SK-N-SH (cell line): ENCODE data around the gene POU2F1. TPM values are rescaled to one million over a fixed set of nuclear protein-coding genes. Genes with fewer than 3 reads are reported as not detected.

Source experiments
- CTCF ChIA-PET: fragments of 300-600, 350-600 bp; formaldehyde crosslinking; extraction: SDS; loops from one replicate; lab custom pipeline; 2021; lab: Yijun Ruan, JAX
- POLR2A ChIA-PET: fragments of 350-600 bp; sonication (Branson Sonifier 250); formaldehyde crosslinking; extraction: SDS; loops from one replicate; lab custom pipeline; 2020; ENCODE audit warnings: antibody characterized with exemption, inconsistent platforms; lab: Yijun Ruan, JAX
- DNase-seq: peaks from one replicate; pipeline ENCODE4 v3.0.0; 2012
- H2AFZ ChIP-seq: fragments of 200-600 bp; sonication (generic); 2 replicates; pipeline ENCODE4 v1.8.1; 2016; ENCODE audit warnings: antibody characterized with exemption, mild to moderate bottlenecking, low read depth
- H3F3A ChIP-seq: fragments of 200-600 bp; sonication (generic); replicated peaks from 2 replicates; pipeline ENCODE3; 2016; ENCODE audit warnings: antibody characterized with exemption, mild to moderate bottlenecking; ENCODE audit not compliant: insufficient read depth
- H3K27ac ChIP-seq, 2 experiments: fragments of 200-500 bp in 1 of 2; fragments of 200-600 bp in 1 of 2; sonication (Bioruptor generic) in 1 of 2; sonication (generic), shearing (Covaris generic) in 1 of 2; 2 replicates each; pipeline versions ENCODE4 v1.5.1 to v1.6.1; 2014 to 2016; ENCODE audit warnings: low read depth in 2 of 2, inconsistent platforms in 1 of 2, low read length in 1 of 2, mild to moderate bottlenecking in 1 of 2, mixed read lengths in 1 of 2
- H3K27me3 ChIP-seq: fragments of 200-600 bp; sonication (generic), shearing (Covaris generic); 2 replicates; pipeline ENCODE4 v1.6.1; 2016; ENCODE audit warnings: mixed run types; ENCODE audit not compliant: insufficient read depth
- H3K36me3 ChIP-seq, 2 experiments: fragments of 200-500 bp in 1 of 2; fragments of 200-600 bp in 1 of 2; sonication (Bioruptor generic) in 1 of 2; sonication (generic) in 1 of 2; replicated peaks in 1 of 2; 2 replicates each; pipeline versions ENCODE3 to v1.5.1; 2014 to 2016; ENCODE audit warnings: low read length in 1 of 2, mild to moderate bottlenecking in 1 of 2; ENCODE audit not compliant: insufficient read depth in 2 of 2, control insufficient read depth in 1 of 2
- H3K4me1 ChIP-seq, 2 experiments: fragments of 200-500 bp in 1 of 2; fragments of 200-600 bp in 1 of 2; sonication (Bioruptor generic) in 1 of 2; sonication (generic), shearing (Covaris generic) in 1 of 2; 2 replicates each; pipeline versions ENCODE4 v1.5.1 to v1.6.1; 2014 to 2016; ENCODE audit warnings: low read depth in 1 of 2, low read length in 1 of 2, mixed run types in 1 of 2; ENCODE audit not compliant: insufficient read depth in 2 of 2, control insufficient read depth in 1 of 2
- H3K4me2 ChIP-seq: fragments of 200-600 bp; sonication (generic), shearing (Covaris generic); 2 replicates; pipeline ENCODE4 v1.6.1; 2017; ENCODE audit warnings: mixed run types
- H3K4me3 ChIP-seq, 2 experiments: fragments of 200-500 bp in 1 of 2; fragments of 200-600 bp in 1 of 2; sonication (Bioruptor generic) in 1 of 2; sonication (generic), shearing (Covaris generic) in 1 of 2; 2 replicates each; pipeline versions ENCODE4 v1.5.1 to v1.8.1; 2014 to 2016; ENCODE audit warnings: low read depth in 2 of 2, inconsistent platforms in 1 of 2, low read length in 1 of 2, mild to moderate bottlenecking in 1 of 2, mixed read lengths in 1 of 2, moderate library complexity in 1 of 2
- H3K79me2 ChIP-seq: fragments of 200-600 bp; sonication (generic); 2 replicates; pipeline ENCODE4 v1.8.1; 2017; ENCODE audit warnings: mild to moderate bottlenecking; ENCODE audit not compliant: insufficient read depth
- H3K9ac ChIP-seq: fragments of 200-600 bp; sonication (generic); 2 replicates; pipeline ENCODE4 v1.6.1; 2017; ENCODE audit warnings: mixed run types
- H3K9me2 ChIP-seq: fragments of 200-600 bp; sonication (generic); 2 replicates; pipeline ENCODE4 v1.6.1; 2017; ENCODE audit warnings: mixed run types
- H3K9me3 ChIP-seq: fragments of 200-600 bp; sonication (generic); 2 replicates; pipeline ENCODE4 v1.6.1; 2017; ENCODE audit warnings: mixed run types, mild to moderate bottlenecking, moderate library complexity
- H4K20me1 ChIP-seq: fragments of 200-600 bp; sonication (generic); 2 replicates; pipeline ENCODE4 v1.6.1; 2017; ENCODE audit warnings: mild to moderate bottlenecking, mixed run types; ENCODE audit not compliant: insufficient read depth
- CTCF ChIP-seq: fragments of 200-600 bp; sonication (generic); IDR thresholded peaks from 2 replicates; pipeline ENCODE4 v1.6.1; 2017; ENCODE audit warnings: antibody characterized with exemption, mild to moderate bottlenecking, moderate library complexity
- ELF1 ChIP-seq: IDR thresholded peaks from 2 replicates; pipeline ENCODE4 v1.4.0; 2012
- EZH2phosphoT487 ChIP-seq: fragments of 200-600 bp; sonication (generic); IDR thresholded peaks from 2 replicates; pipeline ENCODE4 v1.6.1; 2017; ENCODE audit warnings: low read depth, mixed run types, mild to moderate bottlenecking, antibody characterized with exemption, moderate library complexity, borderline replicate concordance
- FOSL2 ChIP-seq: IDR thresholded peaks from 2 replicates; pipeline ENCODE4 v1.4.0; 2012; ENCODE audit warnings: low read depth, mild to moderate bottlenecking, moderate library complexity, borderline replicate concordance
- FOXJ3 ChIP-seq: sonication (generic); formaldehyde crosslinking; IDR thresholded peaks from 2 replicates; pipeline ENCODE4 v1.5.1; 2020; ENCODE audit warnings: mild to moderate bottlenecking, missing genetic modification reagents
- FOXM1 ChIP-seq: IDR thresholded peaks from 2 replicates; pipeline ENCODE4 v1.4.0; 2012; ENCODE audit warnings: low read depth, mild to moderate bottlenecking
- JUND ChIP-seq: IDR thresholded peaks from 2 replicates; pipeline ENCODE4 v1.4.0; 2012
- MEF2A ChIP-seq: IDR thresholded peaks from 2 replicates; pipeline ENCODE4 v1.4.0; 2012; ENCODE audit warnings: low read depth, borderline replicate concordance
- MXI1 ChIP-seq: IDR thresholded peaks from 2 replicates; pipeline ENCODE4 v1.6.1; 2012; ENCODE audit warnings: mild to moderate bottlenecking, low read depth, low read length, improper control_type of control experiment
- NFIC ChIP-seq: IDR thresholded peaks from 2 replicates; pipeline ENCODE4 v1.4.0; 2012; ENCODE audit warnings: borderline replicate concordance
- NRF1 ChIP-seq: IDR thresholded peaks from 2 replicates; pipeline ENCODE4 v1.6.1; 2012; ENCODE audit warnings: low read depth, mild to moderate bottlenecking, low read length
- RAD21 ChIP-seq: IDR thresholded peaks from 2 replicates; pipeline ENCODE4 v1.6.1; 2012; ENCODE audit warnings: mild to moderate bottlenecking, low read length
- RCOR1 ChIP-seq: fragments of 150-350 bp; IDR thresholded peaks from 2 replicates; pipeline ENCODE4 v1.6.1; 2017; ENCODE audit warnings: antibody characterized with exemption, low read length
- RFX5 ChIP-seq: IDR thresholded peaks from 2 replicates; pipeline ENCODE4 v1.6.1; 2012; ENCODE audit warnings: mild to moderate bottlenecking, improper control_type of control experiment, low read length
- RXRA ChIP-seq: IDR thresholded peaks from 2 replicates; pipeline ENCODE4 v1.4.0; 2012; ENCODE audit warnings: low read depth, mild to moderate bottlenecking, borderline replicate concordance
- SIN3A ChIP-seq: IDR thresholded peaks from 2 replicates; pipeline ENCODE4 v1.6.1; 2012; ENCODE audit warnings: low read depth, mild to moderate bottlenecking, low read length, moderate library complexity, borderline replicate concordance
- SMC3 ChIP-seq: IDR thresholded peaks from 2 replicates; pipeline ENCODE4 v1.6.1; 2012; ENCODE audit warnings: low read depth, low read length, improper control_type of control experiment
- TAF1 ChIP-seq: IDR thresholded peaks from 2 replicates; pipeline ENCODE4 v1.6.1; 2012; ENCODE audit warnings: low read depth, mild to moderate bottlenecking, low read length, moderate library complexity, borderline replicate concordance
- TCF12 ChIP-seq: IDR thresholded peaks from 2 replicates; pipeline ENCODE4 v1.4.0; 2012
- TEAD4 ChIP-seq: IDR thresholded peaks from 2 replicates; pipeline ENCODE4 v1.4.0; 2012; ENCODE audit warnings: mild to moderate bottlenecking, borderline replicate concordance; ENCODE audit not compliant: insufficient read depth
- USF1 ChIP-seq: IDR thresholded peaks from 2 replicates; pipeline ENCODE4 v1.4.0; 2012; ENCODE audit warnings: low read depth, borderline replicate concordance
- USF2 ChIP-seq: fragments of 150-350 bp; IDR thresholded peaks from 2 replicates; pipeline ENCODE4 v1.6.1; 2017; ENCODE audit warnings: antibody characterized with exemption, low read length, low read depth, borderline replicate concordance
- YY1 ChIP-seq: IDR thresholded peaks from 2 replicates; pipeline ENCODE4 v1.4.0; 2012; ENCODE audit warnings: low read depth, mild to moderate bottlenecking
- WGBS: methylation state at CpG from one replicate; pipeline ENCODE4 v1.1.6; 2017; ENCODE audit warnings: low lambda C conversion rate; 5-methylcytosine and 5-hydroxymethylcytosine counted together
- polyA plus RNA-seq, 3 experiments: library from polyadenylated mRNA; depleted of rRNA; stranded (reverse); fragments of >200 nt; gene quantifications; 2 replicates each; pipeline ENCODE4 v1.2.3, GENCODE V29; 2012

POU2F1 gene
- polyA plus RNA-seq, 1 of the 3 experiments (the other 2 are of a cell fraction): 1.2 TPM

- no peak overlapping the region for H3K4me2 ChIP-seq
- DNase-seq: no peak
- no peak overlapping the region for H3K27ac ChIP-seq
- no peak overlapping the region for H3K9ac ChIP-seq
- peaks cover 0 to 2% of the 10 kb centered on the region in 2 experiments; a peak in 3 of 4 replicates for H3K4me1 ChIP-seq
- H3K4me3 ChIP-seq: no peak overlapping the region
- no peaks in the 10 kb centered on the region for H3K27me3 ChIP-seq
- peaks cover 10% of the 10 kb centered on the region; the same call in 1 of the 2 replicates for H4K20me1 ChIP-seq
- ChIA-PET CTCF (no interaction called here), POLR2A (no interaction called here)
- H3K36me3 ChIP-seq: peaks cover 0 to 4% of the 10 kb centered on the region in 2 experiments
- no peaks in the 10 kb centered on the region for H3K9me2 ChIP-seq
- no peaks in the 10 kb centered on the region for H3K9me3 ChIP-seq
- no peaks in the 10 kb centered on the region for H3F3A ChIP-seq
- WGBS: 60% methylated on average over 1 of the region's 1 CpG
- peaks cover 34% of the 10 kb centered on the region for H3K79me2 ChIP-seq
- TF ChIP-seq NRF1 (no peak), ELF1 (no peak), SMC3 (no peak), TEAD4 (no peak), SIN3A (no peak), CTCF (no peak), FOSL2 (no peak), JUND (no peak), USF2 (no peak), FOXJ3 (CRISPR knock-in tag) (no peak), TCF12 (no peak), EZH2phosphoT487 (no peak), USF1 (no peak)
- no peak overlapping the region for H2AFZ ChIP-seq
Measured at GRCh38 chr1:167249702-167250101, 29.0 kb downstream of the POU2F1 start.

GRCh38 chr1:167250482-167250881 lies 29.8 kb downstream of the POU2F1 start:
- peaks cover 0 to 2% of the 10 kb centered on the region in 2 experiments; a peak in 3 of 4 replicates for H3K4me1 ChIP-seq
- no peak overlapping the region for H3K27ac ChIP-seq
- DNase-seq: no peak
- no peak overlapping the region for H3K4me2 ChIP-seq
- ChIA-PET POLR2A (no interaction called here), CTCF (interaction anchor here (3.0 kb wide), 1 partner anchor 17 kb away, joined by 10 read pairs; no protein-coding TSS in a partner anchor)
- no peaks in the 10 kb centered on the region for H3K9me3 ChIP-seq
- H2AFZ ChIP-seq: no peak overlapping the region
- H3K79me2 ChIP-seq: peaks cover 37% of the 10 kb centered on the region
- H3K4me3 ChIP-seq: no peak overlapping the region
- H3K36me3 ChIP-seq: peaks cover 0 to 4% of the 10 kb centered on the region in 2 experiments
- H4K20me1 ChIP-seq: peaks cover 10% of the 10 kb centered on the region; the same call in 1 of the 2 replicates
- H3F3A ChIP-seq: no peaks in the 10 kb centered on the region
- H3K9me2 ChIP-seq: no peaks in the 10 kb centered on the region
- no peaks in the 10 kb centered on the region for H3K27me3 ChIP-seq
- no peak overlapping the region for H3K9ac ChIP-seq
- TF ChIP-seq MEF2A (no peak), EZH2phosphoT487 (no peak), ELF1 (no peak), JUND (no peak), NRF1 (no peak), RXRA (no peak), RCOR1 (no peak), USF2 (no peak), NFIC (no peak), YY1 (no peak), SMC3 (no peak), TAF1 (no peak), CTCF (no peak), FOXM1 (no peak), TEAD4 (no peak), RAD21 (no peak), MXI1 (no peak), RFX5 (no peak)
